Endothelial cell of umbilical vein (primary cell): ENCODE results near the gene POR.

Source experiments
- CTCF ChIP-seq, 2 donors: IDR thresholded peaks; 1 replicate in 1 of 2; 2 replicates in 1 of 2; pipeline ENCODE4 v1.5.1; 2011; ENCODE audit warnings: low read length in 2 of 2, mild to moderate bottlenecking in 2 of 2, moderate library complexity in 2 of 2, control low read depth in 1 of 2, inconsistent platforms in 1 of 2, low read depth in 1 of 2; ENCODE audit not compliant: insufficient read depth in 1 of 2; ENCODE audit errors: extremely low read depth in 1 of 2
- GATA2 ChIP-seq: IDR thresholded peaks from 2 replicates; pipeline ENCODE4 v1.7.0; 2011; ENCODE audit warnings: low read depth, mild to moderate bottlenecking, moderate library complexity, mixed read lengths, low read length; ENCODE audit not compliant: insufficient read length, insufficient read depth
- MYC ChIP-seq: IDR thresholded peaks from one replicate; pipeline ENCODE4 v1.6.1; 2011; ENCODE audit warnings: mild to moderate bottlenecking, low read depth, low read length
- POLR2A ChIP-seq: IDR thresholded peaks from 2 replicates; pipeline ENCODE4 v1.6.1; 2012; ENCODE audit warnings: low read depth, mild to moderate bottlenecking, control low read depth, low read length
- POLR2AphosphoS5 ChIP-seq: IDR thresholded peaks from 2 replicates; pipeline ENCODE4 v1.6.1; 2012; ENCODE audit warnings: low read depth, mild to moderate bottlenecking, control low read depth, low read length, moderate library complexity; ENCODE audit not compliant: insufficient read depth
- TF ChIP-seq, protein P1 (sequence below): IDR thresholded peaks from 2 replicates; pipeline ENCODE4 v1.6.1; 2011; ENCODE audit not compliant: insufficient read depth, insufficient read length

DNA sequence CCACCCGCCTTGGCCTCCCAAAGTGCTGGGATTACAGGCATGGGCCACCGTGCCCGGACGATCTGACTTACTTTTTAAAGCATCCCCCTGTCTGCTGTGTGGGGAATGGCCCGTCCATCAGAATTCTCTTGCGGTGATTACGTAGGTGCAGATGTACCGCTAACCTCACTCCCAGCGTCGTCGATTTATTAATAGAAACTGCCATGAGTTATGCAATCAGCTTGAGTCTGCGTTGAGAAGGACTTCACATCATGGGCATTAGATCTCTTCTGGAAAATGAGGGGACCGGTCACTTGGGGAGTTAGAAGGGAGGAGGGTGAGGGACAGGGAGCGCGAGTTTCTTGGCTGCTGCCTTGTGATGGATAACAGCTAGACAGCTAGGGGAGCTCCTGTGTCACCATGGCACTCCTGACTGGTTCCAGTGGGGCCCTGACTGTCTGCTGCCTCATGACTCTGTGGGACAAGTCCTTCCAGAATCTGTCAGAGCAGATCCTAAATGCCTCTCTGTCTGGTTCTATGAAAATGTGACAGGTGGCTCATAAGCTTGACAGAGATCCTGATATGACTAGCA lies 35.2 kb downstream of the POR start:
- no peak for TF ChIP-seq CTCF (IDR thresholded peaks at IDR 0.05; ENCODE audit: extremely low read depth in 1 of 2, insufficient read depth in 1 of 2, low read depth in 1 of 2, low read length in 2 of 2)
- no peak for TF ChIP-seq MYC
- TF ChIP-seq, protein P1, sequence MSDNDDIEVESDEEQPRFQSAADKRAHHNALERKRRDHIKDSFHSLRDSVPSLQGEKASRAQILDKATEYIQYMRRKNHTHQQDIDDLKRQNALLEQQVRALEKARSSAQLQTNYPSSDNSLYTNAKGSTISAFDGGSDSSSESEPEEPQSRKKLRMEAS, result no peak
- no peak for TF ChIP-seq POLR2AphosphoS5
- no peak for TF ChIP-seq GATA2
- no peak for TF ChIP-seq POLR2A
